HFFc6 (cell line): ENCODE data around the gene ADK. TPM values are rescaled to one million over a fixed set of nuclear protein-coding genes. Genes with fewer than 3 reads are reported as not detected.
"Not testable (repeated sequence)": the region's sequence is repeated elsewhere in the genome, so short reads cannot be mapped to it uniquely, and the experiment has no call there.

Experiments
- DNase-seq: peaks from one replicate; pipeline ENCODE4 v3.0.0-alpha.2; 2018
- H3K27ac Mint-ChIP-seq: 2 replicates; pipeline ENCODE4 v1.8.0; 2020; ENCODE audit warnings: mild to moderate bottlenecking, mixed read lengths
- H3K27me3 Mint-ChIP-seq: 2 replicates; pipeline ENCODE4 v1.8.0; 2021; ENCODE audit warnings: mild to moderate bottlenecking, moderate library complexity, mixed read lengths; ENCODE audit not compliant: insufficient read depth
- H3K36me3 Mint-ChIP-seq: 2 replicates; pipeline ENCODE4 v1.8.0; 2021; ENCODE audit warnings: low read depth, mixed read lengths
- H3K4me1 Mint-ChIP-seq: 2 replicates; pipeline ENCODE4 v1.8.0; 2020; ENCODE audit warnings: low read depth, mixed read lengths
- H3K4me3 Mint-ChIP-seq: 2 replicates; pipeline ENCODE4 v1.8.0; 2020; ENCODE audit warnings: mild to moderate bottlenecking, moderate library complexity, mixed read lengths
- H3K9me3 Mint-ChIP-seq: 2 replicates; pipeline ENCODE4 v1.8.0; 2020; ENCODE audit warnings: mild to moderate bottlenecking, mixed read lengths
- total RNA-seq, 6 experiments: library from RNA; stranded (reverse); fragmentation: NEBNext Ultra II Directional; extraction: Animal tissue kit (Norgen Biotek cat#: 25700); gene quantifications; 2 replicates in 1 of 6; 3 replicates in 5 of 6; pipeline ENCODE4 v1.2.3, GENCODE V29; 2021
- TF ChIP-seq, protein P1 (sequence below): fragments of 200-600 bp; sonication (generic); IDR thresholded peaks from 2 replicates; pipeline ENCODE4 v1.5.0; 2021; ENCODE audit warnings: antibody characterized with exemption, mild to moderate bottlenecking

ADK gene
- total RNA-seq, 6 experiments from 2014 or later = 74.1 to 97.6 (median 86.0) TPM

DNA sequence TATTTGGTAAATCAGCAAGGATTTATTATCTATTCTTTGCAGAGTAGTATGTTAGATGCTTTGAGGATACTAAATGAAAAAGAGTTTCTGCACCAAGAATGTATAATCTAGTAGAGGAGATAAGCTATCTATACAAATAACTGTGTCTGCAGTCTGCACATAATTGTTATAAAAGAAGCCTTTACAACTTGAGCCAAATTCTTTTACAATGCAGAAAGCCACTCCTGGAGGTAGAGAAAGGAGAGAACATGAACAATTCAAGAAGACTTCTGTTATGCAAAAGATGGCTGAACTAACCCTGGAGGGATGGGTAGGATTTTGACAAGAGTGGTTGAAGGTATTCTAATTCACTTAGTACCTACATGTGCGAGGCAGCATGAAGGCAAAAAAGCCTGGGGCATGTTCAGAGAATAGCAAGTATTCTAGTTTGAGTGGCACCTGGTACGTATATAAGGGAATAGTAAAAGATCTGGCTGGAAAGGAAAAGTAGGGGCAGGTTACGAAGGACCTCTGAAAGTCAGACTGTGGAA lies 424.2 kb downstream of the ADK start:
- Mint-ChIP-seq H3K9me3 (peaks cover 12% of the 10 kb centered on the region), H3K4me1 (no peaks in the 10 kb centered on the region), H3K4me3 (no peak overlapping the region), H3K36me3 (peaks cover 14% of the 10 kb centered on the region), H3K27me3 (no peaks in the 10 kb centered on the region; the same call in 1 of the 2 replicates), H3K27ac (no peak overlapping the region)
- TF ChIP-seq, protein P1, sequence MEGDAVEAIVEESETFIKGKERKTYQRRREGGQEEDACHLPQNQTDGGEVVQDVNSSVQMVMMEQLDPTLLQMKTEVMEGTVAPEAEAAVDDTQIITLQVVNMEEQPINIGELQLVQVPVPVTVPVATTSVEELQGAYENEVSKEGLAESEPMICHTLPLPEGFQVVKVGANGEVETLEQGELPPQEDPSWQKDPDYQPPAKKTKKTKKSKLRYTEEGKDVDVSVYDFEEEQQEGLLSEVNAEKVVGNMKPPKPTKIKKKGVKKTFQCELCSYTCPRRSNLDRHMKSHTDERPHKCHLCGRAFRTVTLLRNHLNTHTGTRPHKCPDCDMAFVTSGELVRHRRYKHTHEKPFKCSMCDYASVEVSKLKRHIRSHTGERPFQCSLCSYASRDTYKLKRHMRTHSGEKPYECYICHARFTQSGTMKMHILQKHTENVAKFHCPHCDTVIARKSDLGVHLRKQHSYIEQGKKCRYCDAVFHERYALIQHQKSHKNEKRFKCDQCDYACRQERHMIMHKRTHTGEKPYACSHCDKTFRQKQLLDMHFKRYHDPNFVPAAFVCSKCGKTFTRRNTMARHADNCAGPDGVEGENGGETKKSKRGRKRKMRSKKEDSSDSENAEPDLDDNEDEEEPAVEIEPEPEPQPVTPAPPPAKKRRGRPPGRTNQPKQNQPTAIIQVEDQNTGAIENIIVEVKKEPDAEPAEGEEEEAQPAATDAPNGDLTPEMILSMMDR = no peak
- no peak for DNase-seq

DNA sequence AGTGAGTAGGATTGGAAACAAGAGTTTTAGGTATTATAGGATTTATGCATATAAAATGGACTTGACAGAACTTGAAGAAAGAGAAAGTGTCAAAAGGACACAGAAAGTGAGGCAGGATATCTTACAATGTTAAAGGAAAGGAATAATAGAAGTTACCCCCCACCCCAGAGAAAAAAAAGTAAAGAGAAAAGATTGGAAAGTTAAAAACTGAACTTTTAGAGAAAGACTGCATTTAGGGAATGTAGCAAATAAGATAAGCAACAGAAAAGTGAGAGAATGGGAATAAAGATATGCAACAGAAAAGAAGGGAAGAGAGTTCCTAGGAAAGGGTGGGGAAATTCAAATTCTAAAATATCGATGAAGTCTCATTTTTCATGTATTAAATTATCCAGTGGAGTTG lies 424.9 kb downstream of the ADK start:
- no peaks in the 10 kb centered on the region for H3K4me1 Mint-ChIP-seq
- TF ChIP-seq, protein P1 = no peak
- no peaks in the 10 kb centered on the region; the same call in 1 of the 2 replicates for H3K27me3 Mint-ChIP-seq
- H3K9me3 Mint-ChIP-seq = peaks cover 12% of the 10 kb centered on the region
- peaks cover 18% of the 10 kb centered on the region for H3K36me3 Mint-ChIP-seq
- DNase-seq = no peak
- H3K4me3 Mint-ChIP-seq = no peak overlapping the region
- no peak overlapping the region for H3K27ac Mint-ChIP-seq

DNA sequence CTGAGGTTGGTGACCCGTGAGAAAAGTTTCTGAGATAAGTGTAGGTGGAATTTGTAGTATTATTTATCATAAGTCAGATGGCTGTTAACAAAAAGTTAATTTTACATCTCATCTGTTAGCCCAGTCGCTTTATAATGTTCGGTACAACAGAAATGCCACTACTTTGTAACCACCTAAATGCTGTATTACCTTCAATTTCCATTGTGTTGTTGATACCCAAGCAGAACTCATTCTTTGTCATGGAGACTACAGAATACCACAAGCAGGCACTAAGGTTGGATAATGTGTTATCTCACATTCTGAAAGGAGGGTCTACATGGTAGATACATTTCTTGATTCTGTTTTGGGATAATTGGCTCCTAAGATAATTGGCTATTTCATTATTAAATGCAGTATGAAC lies 425.6 kb downstream of the ADK start:
- Mint-ChIP-seq H3K36me3 (peaks cover 14% of the 10 kb centered on the region), H3K4me1 (no peaks in the 10 kb centered on the region), H3K4me3 (no peak overlapping the region), H3K9me3 (peaks cover 9% of the 10 kb centered on the region), H3K27me3 (no peaks in the 10 kb centered on the region; the same call in 1 of the 2 replicates), H3K27ac (no peak overlapping the region)
- TF ChIP-seq, protein P1 = no peak
- DNase-seq = no peak

DNA sequence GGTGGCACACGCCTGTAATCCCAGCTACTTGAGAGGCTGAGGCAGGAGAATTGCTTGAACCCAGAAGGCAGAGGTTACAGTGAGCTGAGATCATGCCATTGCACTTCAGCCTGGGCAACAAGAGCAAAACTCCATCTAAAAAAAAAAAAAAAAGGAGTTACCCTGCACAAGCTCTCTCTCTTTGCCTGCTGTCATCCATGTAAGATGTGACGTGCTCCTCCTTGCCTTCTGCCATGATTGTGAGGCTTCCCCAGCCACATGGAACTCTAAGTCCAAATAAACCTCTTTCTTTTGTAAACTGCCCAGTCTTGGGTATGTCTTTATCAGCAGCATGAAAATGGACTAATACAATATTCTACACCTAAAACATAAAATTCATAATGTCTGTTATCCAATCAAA lies 429.4 kb downstream of the ADK start:
- not testable (repeated sequence) for H3K4me1 Mint-ChIP-seq, H3K27me3 Mint-ChIP-seq, H3K27ac Mint-ChIP-seq, H3K4me3 Mint-ChIP-seq, DNase-seq, H3K9me3 Mint-ChIP-seq, H3K36me3 Mint-ChIP-seq

DNA sequence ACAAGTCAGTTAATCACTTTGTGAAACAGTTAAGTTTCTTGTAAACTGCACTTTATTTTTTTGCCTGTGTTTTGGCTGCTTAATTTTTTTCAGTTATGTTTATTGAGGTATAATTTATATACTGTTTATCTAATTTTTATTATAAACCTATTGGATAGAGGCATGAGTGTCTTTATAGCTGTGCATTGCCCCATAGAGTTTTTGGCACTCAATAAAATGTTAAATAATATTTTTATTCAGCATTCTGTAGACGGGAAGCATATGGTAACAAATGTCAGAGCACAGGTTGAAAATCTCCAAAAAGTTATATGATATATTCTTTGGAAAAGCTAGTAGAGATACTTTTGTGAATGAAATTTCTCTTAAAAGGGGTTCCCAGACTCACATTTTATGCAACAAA lies 431.5 kb downstream of the ADK start:
- TF ChIP-seq, protein P1 = no peak
- DNase-seq = no peak
- no peaks in the 10 kb centered on the region for H3K9me3 Mint-ChIP-seq
- no peak overlapping the region for H3K4me3 Mint-ChIP-seq
- no peak overlapping the region for H3K27ac Mint-ChIP-seq
- H3K4me1 Mint-ChIP-seq = peaks cover 15% of the 10 kb centered on the region
- H3K27me3 Mint-ChIP-seq = no peaks in the 10 kb centered on the region; the same call in 1 of the 2 replicates
- H3K36me3 Mint-ChIP-seq = 0 out of 2 replicates have a peak, but pooled peaks cover 4% of the 10 kb centered on the region

DNA sequence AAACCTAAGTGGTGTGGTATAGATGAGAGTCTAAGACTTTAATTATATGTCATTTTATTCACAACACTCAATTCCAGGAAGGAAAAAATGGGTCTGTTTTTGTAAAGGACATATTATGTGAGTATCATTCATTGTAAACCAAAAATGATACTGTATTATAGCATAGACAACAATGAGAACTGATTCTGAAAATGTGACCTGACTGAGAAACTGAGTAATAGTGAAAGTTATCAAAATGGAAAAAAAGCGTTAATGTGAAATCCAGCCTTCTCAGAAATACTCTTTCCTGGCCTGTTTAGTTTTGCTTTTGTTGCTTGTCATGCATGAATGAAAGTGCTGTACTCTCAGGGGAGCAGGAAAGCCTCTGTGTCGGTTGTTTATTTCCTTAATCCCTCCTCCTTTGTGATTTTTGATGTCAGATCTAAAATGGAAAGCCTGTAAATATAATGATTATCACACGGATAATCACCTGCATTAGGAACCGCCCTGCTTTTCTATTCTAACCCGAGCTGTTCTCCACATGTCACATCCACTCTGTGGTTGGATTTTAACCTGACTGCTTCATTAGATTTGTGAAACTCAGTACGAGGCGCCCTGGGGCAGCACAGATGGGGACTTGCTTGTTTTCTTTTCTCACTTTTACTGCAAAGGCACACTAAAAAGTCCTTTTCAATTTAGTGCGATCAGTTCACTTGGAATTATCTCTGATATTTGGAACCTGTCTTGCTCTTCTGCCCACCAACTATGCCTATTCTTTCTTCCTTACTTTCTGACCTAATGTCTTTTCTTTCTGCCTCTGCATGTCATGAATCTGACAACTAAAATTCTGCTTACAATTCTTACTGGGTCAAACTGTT lies 434.4 kb downstream of the ADK start:
- H3K4me3 Mint-ChIP-seq = no peak overlapping the region; the same call in 1 of the 2 replicates
- H3K27me3 Mint-ChIP-seq = no peaks in the 10 kb centered on the region
- peak overlapping the region; percentile 18; the same call in 1 of the 2 replicates for H3K27ac Mint-ChIP-seq
- no peaks in the 10 kb centered on the region for H3K9me3 Mint-ChIP-seq
- no peak for DNase-seq
- TF ChIP-seq, protein P1 = no peak
- H3K4me1 Mint-ChIP-seq = peaks cover 36% of the 10 kb centered on the region
- 0 out of 2 replicates have a peak, but pooled peaks cover 3% of the 10 kb centered on the region for H3K36me3 Mint-ChIP-seq
